Memory B cell (primary cell): Measurements from ENCODE around the gene PNPLA6.
A peak's percentile ranks its signal among the peaks of the same experiment; 100 is the strongest.

Source experiments
- ATAC-seq: fragments of 150-1000 bp; cut with Tn5 transposase; 2 replicates; pipeline ENCODE4 v1.10.0; 2021; ENCODE audit warnings: low read depth, mild to moderate bottlenecking, moderate library complexity
- DNase-seq, 2 donors: peaks; one replicate each; pipeline ENCODE4 v3.0.0; 2022; ENCODE audit warnings: low spot score in 2 of 2
- H3K27ac Mint-ChIP-seq: one replicate; pipeline ENCODE4 v1.8.0; 2022; ENCODE audit warnings: mild to moderate bottlenecking, moderate library complexity, mixed read lengths
- H3K27me3 Mint-ChIP-seq: one replicate; pipeline ENCODE4 v1.8.0; 2022; ENCODE audit warnings: mixed read lengths
- H3K36me3 Mint-ChIP-seq: one replicate; pipeline ENCODE4 v1.8.0; 2022; ENCODE audit warnings: mild to moderate bottlenecking, mixed read lengths
- H3K4me1 Mint-ChIP-seq: one replicate; pipeline ENCODE4 v1.8.0; 2022; ENCODE audit warnings: mixed read lengths
- H3K4me3 Mint-ChIP-seq: one replicate; pipeline ENCODE4 v1.8.0; 2022; ENCODE audit warnings: mild to moderate bottlenecking, moderate library complexity, mixed read lengths
- H3K9me3 Mint-ChIP-seq: one replicate; pipeline ENCODE4 v1.8.0; 2022; ENCODE audit warnings: mixed read lengths

Gene PNPLA6

GRCh38 chr19:7549429-7550148 lies 14.1 kb downstream of the PNPLA6 start:
- no peak for DNase-seq
- no peak for ATAC-seq
- H3K27me3 Mint-ChIP-seq: no peaks in the 10 kb centered on the region
- H3K4me3 Mint-ChIP-seq: no peak overlapping the region
- H3K36me3 Mint-ChIP-seq: peaks cover 16% of the 10 kb centered on the region
- no peak overlapping the region for H3K27ac Mint-ChIP-seq
- H3K9me3 Mint-ChIP-seq: no peaks in the 10 kb centered on the region
- H3K4me1 Mint-ChIP-seq: peaks cover 14% of the 10 kb centered on the region

DNA sequence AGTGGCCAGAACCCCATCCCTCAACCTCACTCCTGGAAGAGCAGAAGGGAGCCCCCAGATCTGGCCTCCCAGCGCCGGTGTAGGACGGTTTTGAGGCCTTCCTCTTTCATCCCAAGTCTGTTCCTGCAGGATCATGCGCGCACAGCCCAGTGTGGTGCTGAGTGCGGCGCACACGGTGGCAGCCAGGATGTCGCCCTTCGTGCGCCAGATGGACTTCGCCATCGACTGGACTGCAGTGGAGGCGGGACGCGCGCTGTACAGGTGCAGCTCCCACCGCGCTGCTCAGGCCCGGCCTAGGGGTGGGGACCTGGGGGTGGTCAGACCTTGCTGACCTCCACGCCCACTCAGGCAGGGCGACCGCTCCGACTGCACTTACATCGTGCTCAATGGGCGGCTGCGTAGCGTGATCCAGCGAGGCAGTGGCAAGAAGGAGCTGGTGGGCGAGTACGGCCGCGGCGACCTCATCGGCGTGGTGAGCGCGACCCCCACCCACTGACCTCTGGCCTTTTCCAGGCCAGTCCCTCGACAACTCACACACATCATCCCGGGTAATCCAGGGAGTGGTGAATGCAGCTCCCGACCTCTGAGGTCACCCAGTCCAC lies 14.8 kb downstream of the PNPLA6 start:
- Mint-ChIP-seq H3K4me3 (no peak overlapping the region), H3K4me1 (peaks cover 9% of the 10 kb centered on the region), H3K27ac (no peak overlapping the region), H3K9me3 (no peaks in the 10 kb centered on the region), H3K36me3 (peaks cover 16% of the 10 kb centered on the region), H3K27me3 (no peaks in the 10 kb centered on the region)
- DNase-seq: no peak
- no peak for ATAC-seq

DNA sequence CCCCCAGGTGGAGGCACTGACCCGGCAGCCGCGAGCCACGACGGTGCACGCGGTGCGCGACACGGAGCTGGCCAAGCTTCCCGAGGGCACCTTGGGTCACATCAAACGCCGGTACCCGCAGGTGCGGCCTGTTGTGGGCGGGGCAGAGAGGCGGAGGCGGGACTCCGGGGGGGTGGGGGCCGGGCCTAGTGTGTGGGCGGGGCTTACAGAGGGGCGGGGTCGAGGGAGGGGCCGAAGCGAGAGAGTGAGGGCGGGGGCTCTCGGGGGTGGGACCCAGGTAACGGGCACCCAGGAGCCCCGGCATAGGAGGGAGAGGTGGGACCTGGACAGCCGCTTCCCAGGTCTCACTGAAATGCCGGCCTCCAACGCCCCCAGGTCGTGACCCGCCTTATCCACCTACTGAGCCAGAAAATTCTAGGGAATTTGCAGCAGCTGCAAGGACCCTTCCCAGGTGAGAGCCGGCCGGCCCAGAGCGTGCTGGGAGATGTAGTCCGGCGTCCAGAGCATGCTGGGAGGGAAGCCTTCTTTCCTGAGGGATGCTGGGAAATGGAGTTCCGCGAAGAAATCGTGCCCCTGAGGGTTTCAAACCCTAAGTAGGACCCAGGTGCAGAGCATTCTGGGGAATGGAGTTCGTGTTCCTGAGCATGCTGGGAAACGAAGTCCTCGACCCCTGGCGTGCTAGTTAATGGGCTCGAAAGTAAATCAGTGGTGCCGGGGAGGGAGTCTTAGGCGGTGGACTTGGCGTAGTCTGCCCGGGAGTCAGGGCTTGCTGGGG lies 15.7 kb downstream of the PNPLA6 start:
- ATAC-seq (peak; percentile 69), DNase-seq (no peak)
- peaks cover 14% of the 10 kb centered on the region for H3K36me3 Mint-ChIP-seq
- H3K4me3 Mint-ChIP-seq: no peak overlapping the region
- H3K27ac Mint-ChIP-seq: no peak overlapping the region
- H3K9me3 Mint-ChIP-seq: no peaks in the 10 kb centered on the region
- H3K4me1 Mint-ChIP-seq: peaks cover 4% of the 10 kb centered on the region
- H3K27me3 Mint-ChIP-seq: no peaks in the 10 kb centered on the region

DNA sequence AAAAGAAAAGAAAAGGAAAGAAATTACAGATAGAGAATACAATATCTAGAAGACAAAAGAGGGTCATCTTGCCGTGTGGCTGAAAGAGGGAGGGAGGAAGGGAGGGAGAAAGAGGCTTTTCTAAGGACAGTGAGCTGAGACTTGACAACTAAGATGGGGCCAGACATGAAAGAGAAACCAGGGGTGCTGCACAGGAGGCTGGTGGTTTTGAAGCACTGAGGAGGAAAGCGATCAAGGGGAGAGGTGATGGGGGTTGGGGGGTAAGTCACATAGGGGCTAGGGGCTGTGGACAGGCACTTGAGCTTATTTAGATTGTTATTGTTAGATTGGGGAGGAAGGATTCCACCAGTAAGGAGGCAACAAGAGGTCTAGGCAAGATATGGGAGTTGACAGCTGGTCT lies 17.3 kb downstream of the PNPLA6 start:
- Mint-ChIP-seq H3K4me1 (peaks cover 4% of the 10 kb centered on the region), H3K36me3 (peaks cover 22% of the 10 kb centered on the region), H3K27ac (no peak overlapping the region), H3K4me3 (no peak overlapping the region), H3K9me3 (no peaks in the 10 kb centered on the region), H3K27me3 (no peaks in the 10 kb centered on the region)
- no peak for DNase-seq
- no peak for ATAC-seq

DNA sequence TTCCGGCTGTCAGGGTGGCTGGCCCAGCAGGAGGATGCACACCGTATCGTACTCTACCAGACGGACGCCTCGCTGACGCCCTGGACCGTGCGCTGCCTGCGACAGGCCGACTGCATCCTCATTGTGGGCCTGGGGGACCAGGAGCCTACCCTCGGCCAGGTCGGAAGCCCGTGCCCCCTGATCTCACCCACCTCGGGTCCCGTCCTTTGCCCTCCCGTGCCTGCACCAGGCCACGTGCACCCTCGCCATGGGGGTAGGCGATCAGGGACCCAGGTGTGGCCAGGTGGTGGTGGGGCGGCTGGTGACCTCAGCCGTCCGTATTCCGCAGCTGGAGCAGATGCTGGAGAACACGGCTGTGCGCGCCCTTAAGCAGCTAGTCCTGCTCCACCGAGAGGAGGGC lies 19.0 kb downstream of the PNPLA6 start:
- H3K4me1 Mint-ChIP-seq: peaks cover 4% of the 10 kb centered on the region
- H3K27me3 Mint-ChIP-seq: no peaks in the 10 kb centered on the region
- peaks cover 28% of the 10 kb centered on the region for H3K36me3 Mint-ChIP-seq
- H3K9me3 Mint-ChIP-seq: no peaks in the 10 kb centered on the region
- no peak overlapping the region for H3K27ac Mint-ChIP-seq
- ATAC-seq (no peak), DNase-seq (no peak)
- no peak overlapping the region for H3K4me3 Mint-ChIP-seq

DNA sequence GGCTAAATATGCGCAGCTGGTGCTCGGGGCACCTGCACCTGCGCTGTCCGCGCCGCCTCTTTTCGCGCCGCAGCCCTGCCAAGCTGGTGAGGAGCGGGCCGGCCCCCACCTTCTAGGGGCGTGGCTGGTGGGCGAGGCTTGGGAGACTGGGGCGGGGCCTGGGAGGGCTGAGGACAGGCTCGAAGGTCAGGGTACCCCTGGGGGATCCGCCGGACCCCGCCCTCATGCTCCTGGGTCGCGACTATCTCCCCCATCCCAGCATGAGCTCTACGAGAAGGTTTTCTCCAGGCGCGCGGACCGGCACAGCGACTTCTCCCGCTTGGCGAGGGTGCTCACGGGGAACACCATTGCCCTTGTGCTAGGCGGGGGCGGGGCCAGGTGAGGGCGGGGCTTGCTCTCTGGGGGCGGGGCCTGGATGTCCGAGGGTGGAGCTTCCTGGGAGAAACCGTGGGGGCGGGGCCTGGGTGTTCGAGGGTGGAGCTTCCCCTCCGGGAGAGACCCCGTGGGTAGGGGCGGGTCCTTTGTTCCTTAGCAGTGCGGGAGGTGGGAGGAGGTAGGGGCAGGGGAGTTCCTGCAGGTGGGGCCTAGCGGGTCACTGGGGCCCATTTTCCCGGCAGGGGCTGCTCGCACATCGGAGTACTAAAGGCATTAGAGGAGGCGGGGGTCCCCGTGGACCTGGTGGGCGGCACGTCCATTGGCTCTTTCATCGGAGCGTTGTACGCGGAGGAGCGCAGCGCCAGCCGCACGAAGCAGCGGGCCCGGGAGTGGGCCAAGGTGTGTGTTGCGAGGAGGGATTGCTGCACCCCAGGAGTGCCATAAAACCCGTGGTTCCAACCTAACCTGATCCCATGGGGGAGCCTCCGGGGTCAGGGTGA lies 19.7 kb downstream of the PNPLA6 start:
- DNase-seq: no peak
- peak; percentile 39 for ATAC-seq
- Mint-ChIP-seq H3K4me3 (no peak overlapping the region), H3K27ac (no peak overlapping the region), H3K36me3 (peaks cover 26% of the 10 kb centered on the region), H3K27me3 (no peaks in the 10 kb centered on the region), H3K9me3 (no peaks in the 10 kb centered on the region), H3K4me1 (peaks cover 4% of the 10 kb centered on the region)

GRCh38 chr19:7556696-7557315 lies 21.3 kb downstream of the PNPLA6 start:
- H3K27me3 Mint-ChIP-seq: no peaks in the 10 kb centered on the region
- DNase-seq (no peak), ATAC-seq (no peak)
- H3K4me3 Mint-ChIP-seq: no peak overlapping the region
- no peaks in the 10 kb centered on the region for H3K9me3 Mint-ChIP-seq
- peaks cover 4% of the 10 kb centered on the region for H3K4me1 Mint-ChIP-seq
- peaks cover 26% of the 10 kb centered on the region for H3K36me3 Mint-ChIP-seq
- H3K27ac Mint-ChIP-seq: no peak overlapping the region

GRCh38 chr19:7558667-7559066 lies 23.1 kb downstream of the PNPLA6 start:
- ATAC-seq: no peak
- peaks cover 3% of the 10 kb centered on the region for H3K9me3 Mint-ChIP-seq
- no peak overlapping the region for H3K4me3 Mint-ChIP-seq
- H3K36me3 Mint-ChIP-seq: peaks cover 25% of the 10 kb centered on the region
- no peak for DNase-seq
- no peak overlapping the region for H3K27ac Mint-ChIP-seq
- H3K27me3 Mint-ChIP-seq: no peaks in the 10 kb centered on the region
- no peaks in the 10 kb centered on the region for H3K4me1 Mint-ChIP-seq

DNA sequence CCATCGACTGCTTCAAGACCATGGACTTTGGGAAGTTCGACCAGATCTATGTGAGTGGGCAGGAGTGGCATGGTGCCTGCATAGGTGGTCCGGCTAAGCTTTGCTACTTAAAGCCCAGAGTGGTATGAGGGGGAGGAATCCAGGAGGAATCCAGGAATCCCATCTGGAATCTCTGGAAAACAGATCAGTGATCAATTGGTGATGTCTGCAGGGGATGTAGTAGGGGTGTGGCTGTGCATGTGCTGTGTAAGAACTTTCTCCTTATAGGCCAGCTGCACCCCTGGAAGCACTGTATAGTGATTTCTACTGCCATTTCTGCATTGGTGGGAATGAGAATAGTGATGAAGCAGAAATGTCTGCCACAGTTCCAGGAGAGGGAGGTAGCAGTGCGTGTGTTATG lies 23.6 kb downstream of the PNPLA6 start:
- DNase-seq (no peak), ATAC-seq (no peak)
- Mint-ChIP-seq H3K36me3 (peaks cover 25% of the 10 kb centered on the region), H3K27me3 (no peaks in the 10 kb centered on the region), H3K9me3 (peaks cover 3% of the 10 kb centered on the region), H3K4me3 (no peak overlapping the region), H3K27ac (no peak overlapping the region), H3K4me1 (no peaks in the 10 kb centered on the region)

- H3K36me3 Mint-ChIP-seq: peaks cover 25% of the 10 kb centered on the region
- peaks cover 3% of the 10 kb centered on the region for H3K9me3 Mint-ChIP-seq
- no peak for ATAC-seq
- no peak overlapping the region for H3K27ac Mint-ChIP-seq
- DNase-seq: no peak
- no peaks in the 10 kb centered on the region for H3K4me1 Mint-ChIP-seq
- no peak overlapping the region for H3K4me3 Mint-ChIP-seq
- H3K27me3 Mint-ChIP-seq: no peaks in the 10 kb centered on the region
Measured at GRCh38 chr19:7560255-7560654, 24.7 kb downstream of the PNPLA6 start.

DNA sequence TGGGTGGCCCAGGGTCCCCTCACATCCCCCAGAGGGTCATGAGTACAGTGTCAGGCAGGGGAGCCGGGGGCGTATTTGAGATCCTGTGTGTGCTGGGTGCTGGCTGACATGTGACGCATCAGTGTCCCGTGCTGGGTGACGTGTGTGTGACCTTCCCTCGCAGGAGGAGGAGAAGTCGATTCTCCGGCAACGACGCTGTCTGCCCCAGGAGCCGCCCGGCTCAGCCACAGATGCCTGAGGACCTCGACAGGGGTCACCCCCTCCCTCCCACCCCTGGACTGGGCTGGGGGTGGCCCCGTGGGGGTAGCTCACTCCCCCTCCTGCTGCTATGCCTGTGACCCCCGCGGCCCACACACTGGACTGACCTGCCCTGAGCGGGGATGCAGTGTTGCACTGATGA lies 25.8 kb downstream of the PNPLA6 start:
- Mint-ChIP-seq H3K4me3 (no peak overlapping the region), H3K4me1 (no peaks in the 10 kb centered on the region), H3K27ac (no peak overlapping the region), H3K27me3 (no peaks in the 10 kb centered on the region), H3K9me3 (peaks cover 3% of the 10 kb centered on the region), H3K36me3 (peaks cover 22% of the 10 kb centered on the region)
- ATAC-seq: no peak
- DNase-seq: no peak

DNA sequence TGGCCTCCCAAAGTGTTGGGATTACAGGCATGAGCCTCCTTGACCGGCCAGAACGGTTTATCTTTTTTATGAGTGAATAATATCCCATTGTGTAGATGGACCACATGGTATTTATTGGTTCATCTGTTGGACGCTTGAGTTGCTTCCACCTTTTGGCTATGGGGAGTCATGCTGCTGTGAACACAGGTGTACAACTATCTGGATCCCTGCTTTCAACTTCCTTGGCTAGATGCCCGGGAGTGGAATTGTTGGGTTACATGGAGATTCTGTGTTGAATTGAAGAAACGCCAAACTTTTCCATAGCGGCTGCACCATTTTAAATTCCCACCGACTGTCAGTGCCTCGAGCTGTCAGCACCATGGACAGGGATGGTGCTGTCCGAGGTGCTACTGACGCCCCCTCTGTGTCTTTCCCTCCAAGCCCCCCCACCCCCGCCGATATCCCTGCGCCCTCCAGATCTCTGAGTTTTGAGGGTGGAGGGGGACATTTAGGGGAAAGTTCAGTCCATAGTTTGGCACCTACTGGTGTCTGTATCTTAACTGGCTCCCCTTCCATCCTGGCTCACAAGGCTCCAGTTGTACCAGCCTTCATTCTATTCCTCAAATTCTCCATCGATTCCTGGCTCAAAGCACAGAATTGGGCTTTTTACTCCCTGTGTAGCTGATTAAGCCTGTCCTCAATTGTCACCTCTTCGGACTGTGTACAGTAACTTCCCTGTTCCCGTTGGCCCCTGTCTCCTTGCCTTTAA lies 27.3 kb downstream of the PNPLA6 start:
- H3K9me3 Mint-ChIP-seq: peaks cover 3% of the 10 kb centered on the region
- no peak for DNase-seq
- no peaks in the 10 kb centered on the region for H3K4me1 Mint-ChIP-seq
- peaks cover 16% of the 10 kb centered on the region for H3K36me3 Mint-ChIP-seq
- no peak overlapping the region for H3K4me3 Mint-ChIP-seq
- H3K27ac Mint-ChIP-seq: no peak overlapping the region
- ATAC-seq: no peak
- H3K27me3 Mint-ChIP-seq: no peaks in the 10 kb centered on the region

GRCh38 chr19:7564866-7565265 lies 29.3 kb downstream of the PNPLA6 start:
- H3K27me3 Mint-ChIP-seq: no peaks in the 10 kb centered on the region
- H3K27ac Mint-ChIP-seq: no peak overlapping the region
- ATAC-seq (no peak), DNase-seq (no peak)
- H3K36me3 Mint-ChIP-seq: peaks cover 10% of the 10 kb centered on the region
- peaks cover 3% of the 10 kb centered on the region for H3K9me3 Mint-ChIP-seq
- H3K4me1 Mint-ChIP-seq: no peaks in the 10 kb centered on the region
- no peak overlapping the region for H3K4me3 Mint-ChIP-seq
